Right lobe of liver (tissue), 6 donors: ENCODE data around the gene IGF2BP2. TPM values are rescaled to one million over a fixed set of nuclear protein-coding genes. Genes with fewer than 3 reads are reported as not detected.
A peak's percentile ranks its signal among the peaks of the same experiment; 100 is the strongest.

Experiments
- ATAC-seq, 4 donors: fragments of 200-7000 bp; cut with Tn5 transposase; one replicate each; pipeline ENCODE4 v1.9.1; 2020; ENCODE audit warnings: mild to moderate bottlenecking in 4 of 4, moderate library complexity in 4 of 4
- DNase-seq, 3 donors: peaks; one replicate each; pipeline ENCODE4 v3.0.0-alpha.2; 2020
- H3K27ac ChIP-seq, 3 donors: fragments of 200-600 bp; one replicate each; pipeline ENCODE4 v1.8.0; 2022
- H3K27me3 ChIP-seq, 2 donors: fragments of 200-600 bp; one replicate each; pipeline ENCODE4 v1.8.0; 2022
- H3K36me3 ChIP-seq, 4 donors: fragments of 200-600 bp; sonication (generic) in 1 of 4; one replicate each; pipeline versions ENCODE4 v1.5.1 to v1.8.0; 2017 to 2022; ENCODE audit warnings: control low read depth in 1 of 4
- H3K4me1 ChIP-seq, 4 donors: fragments of 200-600 bp; sonication (generic) in 1 of 4; one replicate each; pipeline versions ENCODE4 v1.5.1 to v1.8.0; 2017 to 2022; ENCODE audit warnings: control low read depth in 1 of 4
- H3K4me3 ChIP-seq, 3 donors: fragments of 200-600 bp; one replicate each; pipeline ENCODE4 v1.8.0; 2022
- H3K9me3 ChIP-seq, 4 donors: fragments of 200-600 bp; sonication (generic) in 1 of 4; one replicate each; pipeline versions ENCODE4 v1.5.1 to v1.8.0; 2017 to 2022; ENCODE audit warnings: control low read depth in 1 of 4
- POLR2A ChIP-seq: fragments of 450-650 bp; IDR thresholded peaks from one replicate; pipeline ENCODE4 v1.6.1; 2017; ENCODE audit warnings: antibody characterized with exemption, mild to moderate bottlenecking
- WGBS: methylation state at CpG from one replicate; pipeline ENCODE4 v1.1.6; 2018; ENCODE audit warnings: low coverage, low lambda C conversion rate; ENCODE audit not compliant: insufficient coverage; ENCODE audit errors: missing lambda C conversion rate; 5-methylcytosine and 5-hydroxymethylcytosine counted together
- intact Hi-C, 2 donors: fragments of 100-400 bp; cut with DNase I; formaldehyde crosslinking; loops; one replicate each; pipeline versions ENCODE4 v1.11.2 to v1.14.1; 2022
- long read RNA-seq: library from polyadenylated mRNA; unstranded; transcript quantifications from one replicate; pipeline ENCODE4 v2.0.0, GENCODE V29; 2019
- total RNA-seq, 6 experiments: library from RNA; depleted of rRNA in 2 of 6; stranded (reverse); fragments of >200 nt in 2 of 6; fragmentation: NEBNext Ultra II Directional in 3 of 6; extraction: Animal tissue kit (Norgen Biotek cat#: 25700) in 3 of 6; gene quantifications; one replicate each; pipeline versions ENCODE4 v1.1.0 to v1.2.4, GENCODE V29; 2016 to 2023
- TF ChIP-seq, protein P1 (sequence below), 4 donors: fragments of 200-600 bp in 3 of 4; fragments of 450-650 bp in 1 of 4; IDR thresholded peaks; one replicate each; pipeline versions ENCODE4 v1.5.1 to v1.8.0; 2016 to 2022; ENCODE audit warnings: antibody characterized with exemption in 4 of 4, mild to moderate bottlenecking in 2 of 4
- donor health status: DM: no; HTN: yes; CAD: no.
- donor health status: DM: no; HTN: no; CAD: no.
- donor health status: DM: no; HTN: no; CAD: no.
- donor health status: DM: no; HTN: yes; CAD: no.
- donor health status: DM: no; HTN: yes; CAD: no.

The IGF2BP2 gene
- 1 to 10 TPM in 5 of 6 experiments, under 1 TPM in 1; 0.99 to 3.0 (median 1.8) TPM for total RNA-seq
- long read RNA-seq, partial matches to known transcripts, result 1 of 1 reads
- long read RNA-seq, other reads (novel, unspliced or antisense), result 0 of 1 reads

DNA sequence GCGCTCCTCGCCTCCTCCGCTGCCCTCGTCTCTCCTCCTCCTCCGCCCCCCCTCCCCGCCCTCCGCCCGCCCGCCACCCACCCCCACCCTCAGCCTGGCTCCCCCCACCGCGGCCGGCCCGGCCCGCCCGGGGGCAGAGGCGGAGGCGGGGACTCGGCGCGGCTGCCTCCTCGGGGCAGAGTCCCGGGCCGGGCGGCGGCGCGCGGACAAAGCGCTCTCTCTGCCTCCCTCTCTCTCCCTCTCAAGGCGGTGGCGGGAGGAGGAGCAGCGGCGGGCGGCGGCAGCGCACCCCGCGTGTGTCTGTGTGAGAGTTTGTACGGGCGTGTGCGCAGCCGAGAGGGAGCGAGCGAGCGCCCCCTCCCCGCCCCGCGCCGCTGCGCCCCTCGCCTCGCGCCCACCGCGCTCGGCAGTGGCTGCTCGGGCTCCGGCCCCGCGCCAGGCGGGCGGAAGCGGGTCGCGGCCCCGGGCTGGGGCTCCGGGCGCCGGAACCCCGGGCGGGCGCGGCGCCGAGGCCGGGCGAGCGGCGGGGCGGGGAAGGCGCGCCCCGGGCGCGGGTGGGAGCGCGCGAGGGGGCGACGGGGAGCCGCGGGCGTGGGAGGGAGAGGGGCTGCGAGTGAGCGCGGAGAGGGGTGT, at the start of gene IGF2BP2:
TSS of gene IGF2BP2 (minus strand) at position 37 of the 633 bp plus-strand sequence. CDS start 82 bp downstream, outside the sequence.
- Histone ChIP-seq H3K27me3 (peaks cover 3 to 33% of the 10 kb centered on the region in 2 donors), H3K9me3 (no peaks in the 10 kb centered on the region), H3K36me3 (no peaks in the 10 kb centered on the region), H3K4me3 (peak within 1 kb of the TSS; percentile 41 to 57 (median 48)), H3K27ac (peak within 1 kb of the TSS; percentile 62 to 70 (median 69)), H3K4me1 (peaks cover 0 to 18% (median 4%) of the 10 kb centered on the region in 4 donors)
- ATAC-seq, result peak; percentile 69 to 81 (median 74)
- no peak for TF ChIP-seq POLR2A
- TF ChIP-seq, protein P1, sequence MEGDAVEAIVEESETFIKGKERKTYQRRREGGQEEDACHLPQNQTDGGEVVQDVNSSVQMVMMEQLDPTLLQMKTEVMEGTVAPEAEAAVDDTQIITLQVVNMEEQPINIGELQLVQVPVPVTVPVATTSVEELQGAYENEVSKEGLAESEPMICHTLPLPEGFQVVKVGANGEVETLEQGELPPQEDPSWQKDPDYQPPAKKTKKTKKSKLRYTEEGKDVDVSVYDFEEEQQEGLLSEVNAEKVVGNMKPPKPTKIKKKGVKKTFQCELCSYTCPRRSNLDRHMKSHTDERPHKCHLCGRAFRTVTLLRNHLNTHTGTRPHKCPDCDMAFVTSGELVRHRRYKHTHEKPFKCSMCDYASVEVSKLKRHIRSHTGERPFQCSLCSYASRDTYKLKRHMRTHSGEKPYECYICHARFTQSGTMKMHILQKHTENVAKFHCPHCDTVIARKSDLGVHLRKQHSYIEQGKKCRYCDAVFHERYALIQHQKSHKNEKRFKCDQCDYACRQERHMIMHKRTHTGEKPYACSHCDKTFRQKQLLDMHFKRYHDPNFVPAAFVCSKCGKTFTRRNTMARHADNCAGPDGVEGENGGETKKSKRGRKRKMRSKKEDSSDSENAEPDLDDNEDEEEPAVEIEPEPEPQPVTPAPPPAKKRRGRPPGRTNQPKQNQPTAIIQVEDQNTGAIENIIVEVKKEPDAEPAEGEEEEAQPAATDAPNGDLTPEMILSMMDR (IDR thresholded peaks at IDR 0.05), result no peak
- WGBS, result 0% methylated on average over 15 of the region's 96 CpGs
- DNase-seq, result peak; percentile 63 to 75 (median 72)
- intact Hi-C loops, result no loop called here

DNA sequence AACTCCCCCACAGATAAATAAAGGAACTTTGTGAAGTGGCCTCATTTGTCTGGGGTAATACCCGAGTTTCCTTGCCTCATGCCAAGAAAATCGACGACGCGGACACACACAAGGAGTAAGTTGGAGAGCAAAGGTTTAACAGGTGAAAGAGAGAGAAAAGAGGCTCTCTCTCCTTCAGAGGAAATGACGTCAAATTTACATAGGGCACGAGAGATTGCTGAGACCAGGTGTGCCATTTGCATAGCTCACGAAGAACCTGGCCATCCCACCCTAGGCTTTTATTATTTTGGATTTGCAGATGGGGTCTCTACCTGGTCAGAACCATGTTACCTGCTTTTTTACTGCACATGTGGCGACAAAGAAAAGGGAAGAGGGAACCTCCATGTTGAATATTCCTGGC, 49.3 kb upstream of the IGF2BP2 start:
- Histone ChIP-seq H3K9me3 (no peaks in the 10 kb centered on the region), H3K36me3 (no peaks in the 10 kb centered on the region), H3K4me3 (no peak overlapping the region), H3K4me1 (no peaks in the 10 kb centered on the region), H3K27ac (no peak overlapping the region), H3K27me3 (no peaks in the 10 kb centered on the region)
- 66% methylated on average over 8 of the region's 9 CpGs for WGBS
- TF ChIP-seq, protein P1 (IDR thresholded peaks at IDR 0.05), result no peak
- no peak for TF ChIP-seq POLR2A
- intact Hi-C loops, result no loop called here
- no peak for DNase-seq
- no peak for ATAC-seq

DNA sequence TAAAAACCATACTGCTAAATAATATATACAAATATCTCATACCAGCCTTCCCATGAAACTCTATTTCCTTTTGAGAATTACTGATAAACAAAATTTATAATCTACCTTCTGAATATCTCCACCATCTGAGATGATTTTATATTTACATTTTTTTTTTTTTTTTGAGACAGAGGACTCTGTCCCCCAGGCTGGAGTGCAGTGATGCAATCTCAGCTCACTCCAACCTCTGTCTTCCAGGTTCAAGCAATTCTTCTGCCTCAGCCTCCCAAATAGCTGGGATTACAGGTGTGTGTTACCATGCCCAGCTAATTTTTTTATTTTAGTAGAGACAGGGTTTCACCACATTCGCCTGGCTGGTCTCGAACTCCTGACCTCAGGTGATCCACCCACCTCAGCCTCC, 42.8 kb upstream of the IGF2BP2 start:
- 82% methylated on average over 2 of the region's 2 CpGs for WGBS
- intact Hi-C loops, result no loop called here
- TF ChIP-seq, protein P1 (IDR thresholded peaks at IDR 0.05), result no peak
- TF ChIP-seq POLR2A, result no peak
- Histone ChIP-seq H3K4me3 (no peak overlapping the region), H3K4me1 (no peaks in the 10 kb centered on the region), H3K36me3 (no peaks in the 10 kb centered on the region), H3K27ac (no peak overlapping the region), H3K9me3 (no peaks in the 10 kb centered on the region), H3K27me3 (no peaks in the 10 kb centered on the region)
- peak in 1 of 4 donors; percentile 27 for ATAC-seq
- no peak for DNase-seq

DNA sequence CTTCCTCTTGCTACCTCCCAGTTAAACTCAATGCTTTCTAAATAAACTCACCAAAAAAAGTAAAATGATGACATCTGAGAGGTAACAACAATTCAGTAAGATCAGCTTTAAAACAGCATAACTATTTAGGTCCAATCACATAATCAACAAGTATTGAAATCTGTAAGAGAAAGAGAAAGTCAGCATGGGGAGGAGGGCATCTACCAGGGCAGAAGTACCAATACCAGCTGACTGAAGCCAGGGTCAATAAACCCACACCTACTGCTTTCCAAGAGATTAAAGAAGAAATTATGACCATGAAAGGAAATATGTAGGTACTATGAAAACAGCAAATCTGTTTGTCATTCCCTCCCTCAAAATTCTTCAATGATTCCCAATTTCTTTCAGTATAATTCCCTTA, 42.2 kb upstream of the IGF2BP2 start:
- H3K36me3 ChIP-seq, result no peaks in the 10 kb centered on the region
- DNase-seq (no peak), ATAC-seq (peak in 2 of 4 donors; percentile 29 to 50)
- H3K4me3 ChIP-seq, result no peak overlapping the region
- intact Hi-C loops, result no loop called here
- no peaks in the 10 kb centered on the region for H3K4me1 ChIP-seq
- no peaks in the 10 kb centered on the region for H3K27me3 ChIP-seq
- H3K9me3 ChIP-seq, result no peaks in the 10 kb centered on the region
- no peak for TF ChIP-seq POLR2A
- TF ChIP-seq, protein P1 (IDR thresholded peaks at IDR 0.05), result no peak
- H3K27ac ChIP-seq, result no peak overlapping the region
